HG03039 (cell line): ENCODE data around the gene MSL1.
A peak's percentile ranks its signal among the peaks of the same experiment; 100 is the strongest.

ENCODE experiments used
- ATAC-seq: cut with Tn5 transposase; IDR thresholded peaks from one replicate; pipeline ENCODE4 v1.9.1; 2021; ENCODE audit warnings: mild to moderate bottlenecking, moderate library complexity; ENCODE audit not compliant: unreplicated experiment

The MSL1 gene

GRCh38 chr17:40104594-40105486, 16.9 kb upstream of the MSL1 start:
- ATAC-seq: no peak

GRCh38 chr17:40105861-40106759, 15.7 kb upstream of the MSL1 start:
- no peak for ATAC-seq

GRCh38 chr17:40106760-40107521, 14.8 kb upstream of the MSL1 start:
- ATAC-seq: no peak

- ATAC-seq: no peak
Measured at GRCh38 chr17:40107522-40108174, 14.1 kb upstream of the MSL1 start.

- no peak for ATAC-seq
Measured at GRCh38 chr17:40108970-40109824, 12.6 kb upstream of the MSL1 start.

- ATAC-seq: no peak
Measured at GRCh38 chr17:40110026-40110845, 11.5 kb upstream of the MSL1 start.

GRCh38 chr17:40111221-40112128, 10.3 kb upstream of the MSL1 start:
- ATAC-seq: no peak

GRCh38 chr17:40112191-40112711, 9.5 kb upstream of the MSL1 start:
- ATAC-seq: no peak

GRCh38 chr17:40112718-40113109, 9.1 kb upstream of the MSL1 start:
- no peak for ATAC-seq

- ATAC-seq: peak; percentile 85
Measured at GRCh38 chr17:40113110-40113906, 8.5 kb upstream of the MSL1 start.

- ATAC-seq: no peak
Measured at GRCh38 chr17:40113907-40114245, 7.9 kb upstream of the MSL1 start.

- ATAC-seq: no peak
Measured at GRCh38 chr17:40115101-40115436, 6.7 kb upstream of the MSL1 start.

- peak; percentile 31 for ATAC-seq
Measured at GRCh38 chr17:40122136-40122998, 596 bp downstream of the MSL1 start.

- peak; percentile 25 for ATAC-seq
Measured at GRCh38 chr17:40122999-40123810, 1.4 kb downstream of the MSL1 start.

GRCh38 chr17:40123811-40124114, 2.0 kb downstream of the MSL1 start:
- ATAC-seq: no peak
